WTC11 (cell line): ENCODE results near the gene RSPH9. TPM values are rescaled to one million over a fixed set of nuclear protein-coding genes. Genes with fewer than 3 reads are reported as not detected.
A peak's percentile ranks its signal among the peaks of the same experiment; 100 is the strongest.

ENCODE experiments used
- ATAC-seq: fragments of 200-7000 bp; cut with Tn5 transposase; 2 replicates; pipeline ENCODE4 v1.10.0; 2021; ENCODE audit warnings: mild to moderate bottlenecking, moderate library complexity
- CTCF ChIA-PET: fragments of 300-600 bp; sonication (Branson Sonifier 250); formaldehyde crosslinking; loops from one replicate; lab custom pipeline; 2021; ENCODE audit warnings: antibody characterized with exemption; lab: Charles Lee
- POLR2A ChIA-PET: fragments of 350-600 bp; sonication (Branson Sonifier 250); formaldehyde crosslinking; loops from one replicate; lab custom pipeline; 2021; ENCODE audit warnings: antibody characterized with exemption; lab: Charles Lee
- DNase-seq: peaks from one replicate; pipeline ENCODE4 v3.0.0; 2021; ENCODE audit warnings: low spot score
- H3K27ac Mint-ChIP-seq: 2 replicates; pipeline ENCODE4 v1.8.0; 2021; ENCODE audit warnings: mixed read lengths
- H3K27me3 Mint-ChIP-seq: 2 replicates; pipeline ENCODE4 v1.8.0; 2021; ENCODE audit warnings: low read depth, mild to moderate bottlenecking, moderate library complexity, mixed read lengths
- H3K36me3 Mint-ChIP-seq: 2 replicates; pipeline ENCODE4 v1.8.0; 2021; ENCODE audit warnings: mixed read lengths
- H3K4me1 Mint-ChIP-seq: 2 replicates; pipeline ENCODE4 v1.8.0; 2022; ENCODE audit warnings: mixed read lengths
- H3K4me3 Mint-ChIP-seq: 2 replicates; pipeline ENCODE4 v1.8.0; 2021; ENCODE audit warnings: mild to moderate bottlenecking, moderate library complexity, mixed read lengths
- H3K9me3 Mint-ChIP-seq: 2 replicates; pipeline ENCODE4 v1.8.0; 2021; ENCODE audit warnings: mixed read lengths
- AFF4 ChIP-seq: sonication (generic); formaldehyde crosslinking; IDR thresholded peaks from 2 replicates; pipeline ENCODE4 v1.8.1; 2023; ENCODE audit warnings: mild to moderate bottlenecking, missing genetic modification reagents, borderline replicate concordance
- FOXJ3 ChIP-seq: sonication (generic); formaldehyde crosslinking; IDR thresholded peaks from 2 replicates; pipeline ENCODE4 v1.9.0; 2021; ENCODE audit warnings: missing genetic modification reagents, mild to moderate bottlenecking, borderline replicate concordance
- FOXK1 ChIP-seq: sonication (generic); formaldehyde crosslinking; IDR thresholded peaks from 2 replicates; pipeline ENCODE4 v1.8.0; 2022; ENCODE audit warnings: mild to moderate bottlenecking, moderate library complexity, missing genetic modification reagents
- HMGA2 ChIP-seq: fragments of 250-450 bp; sonication (Bioruptor Pico); IDR thresholded peaks from 2 replicates; pipeline ENCODE4 v1.4.0; 2021; ENCODE audit warnings: mild to moderate bottlenecking, moderate library complexity
- NR2C2 ChIP-seq: sonication (generic); formaldehyde crosslinking; IDR thresholded peaks from 2 replicates; pipeline ENCODE4 v1.8.0; 2022; ENCODE audit warnings: mild to moderate bottlenecking, missing genetic modification reagents
- PRRX2 ChIP-seq: fragments of 250-450 bp; sonication (Bioruptor Pico); IDR thresholded peaks from 2 replicates; pipeline ENCODE4 v1.8.0; 2021; ENCODE audit warnings: mild to moderate bottlenecking
- SMAD3 ChIP-seq: sonication (generic); formaldehyde crosslinking; IDR thresholded peaks from 2 replicates; pipeline ENCODE4 v1.8.0; 2022; ENCODE audit warnings: missing genetic modification reagents, mild to moderate bottlenecking, borderline replicate concordance
- SMAD4 ChIP-seq: sonication (generic); formaldehyde crosslinking; IDR thresholded peaks from 2 replicates; pipeline ENCODE4 v1.8.0; 2022; ENCODE audit warnings: mild to moderate bottlenecking, missing genetic modification reagents
- ZBTB21 ChIP-seq: sonication (generic); formaldehyde crosslinking; IDR thresholded peaks from 2 replicates; pipeline ENCODE4 v1.8.1; 2023; ENCODE audit warnings: mild to moderate bottlenecking, missing genetic modification reagents, borderline replicate concordance
- ZNF396 ChIP-seq: fragments of 250-450 bp; sonication (Bioruptor Pico); IDR thresholded peaks from 2 replicates; pipeline ENCODE4 v1.8.0; 2021; ENCODE audit warnings: mild to moderate bottlenecking, moderate library complexity, borderline replicate concordance
- ZNF532 ChIP-seq: fragments of 250-450 bp; sonication (Bioruptor Pico); IDR thresholded peaks from 2 replicates; pipeline ENCODE4 v1.9.0; 2021; ENCODE audit warnings: mild to moderate bottlenecking, borderline replicate concordance
- total RNA-seq: library from RNA; stranded (reverse); gene quantifications from 3 replicates; pipeline ENCODE4 v1.2.3, GENCODE V29; 2021
- TF ChIP-seq, protein P1 (sequence below): sonication (generic); formaldehyde crosslinking; IDR thresholded peaks from 2 replicates; pipeline ENCODE4 v1.8.0; 2022; ENCODE audit warnings: mild to moderate bottlenecking, missing genetic modification reagents
- TF ChIP-seq, protein P2 (sequence below): fragments of 250-450 bp; sonication (Bioruptor Pico); IDR thresholded peaks from 2 replicates; pipeline ENCODE4 v2.1.2; 2022; ENCODE audit warnings: mild to moderate bottlenecking, moderate library complexity
- TF ChIP-seq, protein P3 (sequence below): sonication (generic); formaldehyde crosslinking; IDR thresholded peaks from 2 replicates; pipeline ENCODE4 v1.8.1; 2023; ENCODE audit warnings: mild to moderate bottlenecking, missing genetic modification reagents
- TF ChIP-seq, protein P4 (sequence below): fragments of 250-450 bp; sonication (Bioruptor Pico); IDR thresholded peaks from 2 replicates; pipeline ENCODE4 v1.9.0; 2021; ENCODE audit warnings: mild to moderate bottlenecking
- TF ChIP-seq, protein P5 (sequence below): fragments of 250-450 bp; sonication (Bioruptor Pico); IDR thresholded peaks from 2 replicates; pipeline ENCODE4 v1.8.0; 2021; ENCODE audit warnings: mild to moderate bottlenecking
- TF ChIP-seq, protein P6 (sequence below): sonication (generic); formaldehyde crosslinking; IDR thresholded peaks from 2 replicates; pipeline ENCODE4 v1.8.0; 2022; ENCODE audit warnings: mild to moderate bottlenecking, missing genetic modification reagents

RSPH9 gene
- total RNA-seq, 1 experiment from 2014 or later = 0.35 TPM

DNA sequence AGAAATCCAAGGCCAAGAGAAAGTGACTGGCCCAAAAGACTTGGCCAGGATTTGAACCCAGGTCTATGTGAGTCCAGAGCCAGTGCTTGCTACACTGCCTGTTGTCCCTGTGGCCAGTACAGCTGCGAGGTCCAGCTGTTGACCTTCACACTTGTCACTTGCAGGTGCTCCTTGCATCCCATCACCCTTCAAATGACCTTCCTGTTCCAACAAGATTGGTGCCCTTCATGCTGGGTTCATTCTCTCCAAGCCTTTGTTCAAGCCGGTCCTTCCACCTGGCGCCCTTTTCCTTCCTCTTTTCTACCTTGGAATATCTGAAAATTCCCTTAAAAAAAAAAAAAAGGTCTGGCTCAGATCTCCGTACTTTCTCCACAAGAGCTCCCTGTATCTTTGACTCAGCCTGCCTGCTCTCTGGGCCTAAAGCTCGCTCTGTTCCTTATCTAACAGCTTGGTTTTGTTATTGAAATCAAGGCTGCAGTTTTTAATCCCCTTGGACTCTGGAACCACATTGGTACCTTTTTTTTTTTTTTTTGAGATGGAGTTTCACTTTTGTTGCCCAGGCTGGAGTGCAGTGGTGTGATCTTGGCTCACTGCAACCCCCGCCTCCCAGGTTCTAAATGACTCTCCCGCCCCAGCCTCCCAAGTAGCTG is 64.9 kb downstream of the RSPH9 start:
- ChIA-PET POLR2A (interaction anchor here (0.6 kb wide), 1 partner anchor 63 kb away, joined by 3 read pairs; no protein-coding TSS in a partner anchor), CTCF (interaction anchor here (0.6 to 2.0 kb wide), 8 partner anchors 15 to 424 kb away, joined by 3 to 9 read pairs (median 3); partner anchors contain the start of gene VEGFA)
- Mint-ChIP-seq H3K27me3 (no peaks in the 10 kb centered on the region; the same call in 1 of the 2 replicates), H3K27ac (peak overlapping the region; percentile 67), H3K36me3 (no peaks in the 10 kb centered on the region), H3K4me3 (no peak overlapping the region), H3K4me1 (peaks cover 56% of the 10 kb centered on the region), H3K9me3 (no peaks in the 10 kb centered on the region)
- TF ChIP-seq, protein P1, sequence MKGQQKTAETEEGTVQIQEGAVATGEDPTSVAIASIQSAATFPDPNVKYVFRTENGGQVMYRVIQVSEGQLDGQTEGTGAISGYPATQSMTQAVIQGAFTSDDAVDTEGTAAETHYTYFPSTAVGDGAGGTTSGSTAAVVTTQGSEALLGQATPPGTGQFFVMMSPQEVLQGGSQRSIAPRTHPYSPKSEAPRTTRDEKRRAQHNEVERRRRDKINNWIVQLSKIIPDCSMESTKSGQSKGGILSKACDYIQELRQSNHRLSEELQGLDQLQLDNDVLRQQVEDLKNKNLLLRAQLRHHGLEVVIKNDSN (CRISPR knock-in tag) = no peak
- no peak for TF ChIP-seq FOXK1 (CRISPR knock-in tag)
- TF ChIP-seq ZBTB21 (CRISPR knock-in tag) = no peak
- TF ChIP-seq, protein P2, sequence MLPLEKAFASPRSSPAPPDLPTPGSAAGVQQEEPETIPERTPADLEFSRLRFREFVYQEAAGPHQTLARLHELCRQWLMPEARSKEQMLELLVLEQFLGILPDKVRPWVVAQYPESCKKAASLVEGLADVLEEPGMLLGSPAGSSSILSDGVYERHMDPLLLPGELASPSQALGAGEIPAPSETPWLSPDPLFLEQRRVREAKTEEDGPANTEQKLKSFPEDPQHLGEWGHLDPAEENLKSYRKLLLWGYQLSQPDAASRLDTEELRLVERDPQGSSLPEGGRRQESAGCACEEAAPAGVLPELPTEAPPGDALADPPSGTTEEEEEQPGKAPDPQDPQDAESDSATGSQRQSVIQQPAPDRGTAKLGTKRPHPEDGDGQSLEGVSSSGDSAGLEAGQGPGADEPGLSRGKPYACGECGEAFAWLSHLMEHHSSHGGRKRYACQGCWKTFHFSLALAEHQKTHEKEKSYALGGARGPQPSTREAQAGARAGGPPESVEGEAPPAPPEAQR (CRISPR knock-in tag) = no peak
- no peak for TF ChIP-seq ZNF532 (CRISPR knock-in tag)
- ATAC-seq = peak; percentile 21; the same call in 1 of the 2 replicates
- DNase-seq = no peak

DNA sequence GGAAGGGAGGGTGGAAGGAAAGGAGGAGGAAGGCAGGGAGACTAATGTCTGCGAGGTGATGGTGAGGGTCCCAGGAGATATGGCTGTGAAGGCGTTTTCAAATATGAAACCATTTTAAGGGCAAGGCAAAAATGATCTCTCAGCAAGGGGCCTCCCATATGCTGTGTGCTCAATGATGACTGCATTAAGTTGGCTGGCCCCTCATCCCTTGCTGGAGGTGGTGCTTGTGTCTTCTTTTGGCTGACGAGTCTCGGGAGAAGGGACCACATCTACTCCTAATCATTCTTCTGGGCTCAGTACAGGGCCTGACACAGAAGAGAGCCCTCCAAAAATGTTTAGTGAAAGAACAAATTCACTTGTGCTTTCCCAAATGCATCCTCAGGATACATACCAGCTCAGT is 65.7 kb downstream of the RSPH9 start:
- no peaks in the 10 kb centered on the region for H3K9me3 Mint-ChIP-seq
- H3K4me3 Mint-ChIP-seq = no peak overlapping the region
- H3K4me1 Mint-ChIP-seq = peaks cover 52% of the 10 kb centered on the region
- H3K36me3 Mint-ChIP-seq = no peaks in the 10 kb centered on the region
- no peaks in the 10 kb centered on the region; the same call in 1 of the 2 replicates for H3K27me3 Mint-ChIP-seq
- no peak for ATAC-seq
- ChIA-PET POLR2A (no interaction called here), CTCF (interaction anchor here (0.6 to 2.0 kb wide), 4 partner anchors 43 to 423 kb away, joined by 3 to 9 read pairs (median 4); partner anchors contain the start of gene VEGFA)
- DNase-seq = no peak
- no peak overlapping the region for H3K27ac Mint-ChIP-seq
- no peak for TF ChIP-seq FOXK1 (CRISPR knock-in tag)
- no peak for TF ChIP-seq PRRX2 (CRISPR knock-in tag)
- TF ChIP-seq SMAD3 (CRISPR knock-in tag) = no peak
- TF ChIP-seq, protein P3, sequence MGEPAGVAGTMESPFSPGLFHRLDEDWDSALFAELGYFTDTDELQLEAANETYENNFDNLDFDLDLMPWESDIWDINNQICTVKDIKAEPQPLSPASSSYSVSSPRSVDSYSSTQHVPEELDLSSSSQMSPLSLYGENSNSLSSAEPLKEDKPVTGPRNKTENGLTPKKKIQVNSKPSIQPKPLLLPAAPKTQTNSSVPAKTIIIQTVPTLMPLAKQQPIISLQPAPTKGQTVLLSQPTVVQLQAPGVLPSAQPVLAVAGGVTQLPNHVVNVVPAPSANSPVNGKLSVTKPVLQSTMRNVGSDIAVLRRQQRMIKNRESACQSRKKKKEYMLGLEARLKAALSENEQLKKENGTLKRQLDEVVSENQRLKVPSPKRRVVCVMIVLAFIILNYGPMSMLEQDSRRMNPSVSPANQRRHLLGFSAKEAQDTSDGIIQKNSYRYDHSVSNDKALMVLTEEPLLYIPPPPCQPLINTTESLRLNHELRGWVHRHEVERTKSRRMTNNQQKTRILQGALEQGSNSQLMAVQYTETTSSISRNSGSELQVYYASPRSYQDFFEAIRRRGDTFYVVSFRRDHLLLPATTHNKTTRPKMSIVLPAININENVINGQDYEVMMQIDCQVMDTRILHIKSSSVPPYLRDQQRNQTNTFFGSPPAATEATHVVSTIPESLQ (CRISPR knock-in tag) = no peak
- TF ChIP-seq, protein P4, sequence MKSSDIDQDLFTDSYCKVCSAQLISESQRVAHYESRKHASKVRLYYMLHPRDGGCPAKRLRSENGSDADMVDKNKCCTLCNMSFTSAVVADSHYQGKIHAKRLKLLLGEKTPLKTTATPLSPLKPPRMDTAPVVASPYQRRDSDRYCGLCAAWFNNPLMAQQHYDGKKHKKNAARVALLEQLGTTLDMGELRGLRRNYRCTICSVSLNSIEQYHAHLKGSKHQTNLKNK (CRISPR knock-in tag) = no peak
- TF ChIP-seq NR2C2 (CRISPR knock-in tag) = no peak
- no peak for TF ChIP-seq SMAD4
- TF ChIP-seq HMGA2 (CRISPR knock-in tag) = no peak
- TF ChIP-seq, protein P5, sequence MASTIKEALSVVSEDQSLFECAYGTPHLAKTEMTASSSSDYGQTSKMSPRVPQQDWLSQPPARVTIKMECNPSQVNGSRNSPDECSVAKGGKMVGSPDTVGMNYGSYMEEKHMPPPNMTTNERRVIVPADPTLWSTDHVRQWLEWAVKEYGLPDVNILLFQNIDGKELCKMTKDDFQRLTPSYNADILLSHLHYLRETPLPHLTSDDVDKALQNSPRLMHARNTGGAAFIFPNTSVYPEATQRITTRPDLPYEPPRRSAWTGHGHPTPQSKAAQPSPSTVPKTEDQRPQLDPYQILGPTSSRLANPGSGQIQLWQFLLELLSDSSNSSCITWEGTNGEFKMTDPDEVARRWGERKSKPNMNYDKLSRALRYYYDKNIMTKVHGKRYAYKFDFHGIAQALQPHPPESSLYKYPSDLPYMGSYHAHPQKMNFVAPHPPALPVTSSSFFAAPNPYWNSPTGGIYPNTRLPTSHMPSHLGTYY (CRISPR knock-in tag) = no peak
- no peak for TF ChIP-seq AFF4 (CRISPR knock-in tag)
- TF ChIP-seq, protein P6, sequence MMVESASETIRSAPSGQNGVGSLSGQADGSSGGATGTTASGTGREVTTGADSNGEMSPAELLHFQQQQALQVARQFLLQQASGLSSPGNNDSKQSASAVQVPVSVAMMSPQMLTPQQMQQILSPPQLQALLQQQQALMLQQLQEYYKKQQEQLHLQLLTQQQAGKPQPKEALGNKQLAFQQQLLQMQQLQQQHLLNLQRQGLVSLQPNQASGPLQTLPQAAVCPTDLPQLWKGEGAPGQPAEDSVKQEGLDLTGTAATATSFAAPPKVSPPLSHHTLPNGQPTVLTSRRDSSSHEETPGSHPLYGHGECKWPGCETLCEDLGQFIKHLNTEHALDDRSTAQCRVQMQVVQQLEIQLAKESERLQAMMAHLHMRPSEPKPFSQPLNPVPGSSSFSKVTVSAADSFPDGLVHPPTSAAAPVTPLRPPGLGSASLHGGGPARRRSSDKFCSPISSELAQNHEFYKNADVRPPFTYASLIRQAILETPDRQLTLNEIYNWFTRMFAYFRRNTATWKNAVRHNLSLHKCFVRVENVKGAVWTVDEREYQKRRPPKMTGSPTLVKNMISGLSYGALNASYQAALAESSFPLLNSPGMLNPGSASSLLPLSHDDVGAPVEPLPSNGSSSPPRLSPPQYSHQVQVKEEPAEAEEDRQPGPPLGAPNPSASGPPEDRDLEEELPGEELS (CRISPR knock-in tag) = no peak
- no peak for TF ChIP-seq FOXJ3 (CRISPR knock-in tag)
- no peak for TF ChIP-seq ZNF396
